SJCRH30 (cell line): ENCODE data around the gene AZGP1. TPM values are rescaled to one million over a fixed set of nuclear protein-coding genes. Genes with fewer than 3 reads are reported as not detected.
"Not testable (repeated sequence)": the region's sequence is repeated elsewhere in the genome, so short reads cannot be mapped to it uniquely, and the experiment has no call there.

Experiments used
- DNase-seq, 2 experiments: peaks; one replicate each; pipeline ENCODE4 v3.0.0-alpha.2; 2015 to 2020
- H3K27ac ChIP-seq: fragments of 250-450 bp; sonication (Bioruptor Pico); 2 replicates; pipeline ENCODE4 v1.5.1; 2020; ENCODE audit warnings: mild to moderate bottlenecking, moderate library complexity
- H3K27me3 ChIP-seq: fragments of 250-450 bp; sonication (Bioruptor Pico); 2 replicates; pipeline ENCODE4 v1.5.1; 2020; ENCODE audit warnings: mild to moderate bottlenecking, moderate library complexity
- H3K36me3 ChIP-seq: fragments of 250-450 bp; sonication (Bioruptor Pico); 2 replicates; pipeline ENCODE4 v1.5.1; 2020; ENCODE audit warnings: mild to moderate bottlenecking, moderate library complexity
- H3K4me1 ChIP-seq: fragments of 250-450 bp; sonication (Bioruptor Pico); 2 replicates; pipeline ENCODE4 v1.5.1; 2020; ENCODE audit warnings: mild to moderate bottlenecking, moderate library complexity
- H3K4me3 ChIP-seq: fragments of 250-450 bp; sonication (Bioruptor Pico); 2 replicates; pipeline ENCODE4 v1.5.1; 2020; ENCODE audit warnings: mild to moderate bottlenecking, moderate library complexity
- H3K9me3 ChIP-seq: fragments of 250-450 bp; sonication (Bioruptor Pico); replicated peaks from 2 replicates; pipeline ENCODE4 v1.5.1; 2020; ENCODE audit warnings: mild to moderate bottlenecking, moderate library complexity
- total RNA-seq: library from RNA; depleted of rRNA; stranded (reverse); fragments of >200 nt; shearing (Covaris generic); gene quantifications from 2 replicates; pipeline ENCODE4 v1.2.3, GENCODE V29; 2014; rRNA removed

AZGP1 gene
- total RNA-seq = 0.10 TPM in 1 of 2 replicates, not detected in the other

DNA sequence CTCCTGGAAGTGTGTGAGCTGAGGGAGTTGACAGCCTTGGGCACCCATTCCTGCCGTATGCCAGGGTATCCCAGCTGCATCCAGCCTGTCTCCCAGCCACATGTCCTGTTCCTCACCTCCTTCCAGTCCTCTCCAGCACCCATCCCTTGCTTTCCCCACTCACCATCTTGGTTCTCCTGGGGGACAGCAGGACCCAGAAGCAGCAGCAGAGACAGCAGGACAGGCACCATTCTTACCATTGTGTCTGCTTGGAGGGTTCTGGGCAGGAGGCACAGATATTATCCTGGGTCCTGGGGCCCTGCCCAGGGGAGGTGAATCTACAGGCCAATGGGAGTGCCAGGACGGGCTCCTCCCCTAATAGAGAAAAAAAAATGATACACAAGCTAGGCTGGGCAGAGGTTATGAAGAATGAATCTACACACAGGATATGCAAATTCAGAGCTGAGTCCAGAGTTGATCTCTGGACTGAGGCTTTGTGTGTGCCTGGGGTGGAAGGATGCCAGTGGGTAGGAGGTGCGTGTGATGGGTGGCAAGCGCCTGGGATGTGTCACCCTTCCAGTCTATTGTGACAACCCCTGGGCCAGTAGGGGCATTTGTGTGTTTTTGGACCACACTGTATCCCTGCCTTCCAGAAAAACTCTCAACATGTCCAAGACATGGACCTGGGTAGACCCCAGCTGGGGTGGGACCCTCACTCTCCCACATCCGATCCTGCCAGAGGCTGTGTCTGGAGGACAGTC lies at the start of gene AZGP1:
TSS of gene AZGP1 (minus strand) at position 250 of the 740 bp plus-strand sequence. CDS start at position 239, 11 bp downstream.
- no peak for DNase-seq
- no peak within 1 kb of the TSS for H3K27ac ChIP-seq
- H3K27me3 ChIP-seq = peaks cover 7% of the 10 kb centered on the region; the same call in 1 of the 2 replicates
- no peaks in the 10 kb centered on the region for H3K4me1 ChIP-seq
- H3K36me3 ChIP-seq = no peaks in the 10 kb centered on the region
- no peak within 1 kb of the TSS for H3K4me3 ChIP-seq
- H3K9me3 ChIP-seq = no peaks in the 10 kb centered on the region

- H3K27me3 ChIP-seq = no peaks in the 10 kb centered on the region
- no peaks in the 10 kb centered on the region for H3K4me1 ChIP-seq
- H3K4me3 ChIP-seq = no peak overlapping the region
- no peak for DNase-seq
- H3K27ac ChIP-seq = no peak overlapping the region
- peaks cover 43% of the 10 kb centered on the region for H3K36me3 ChIP-seq
- H3K9me3 ChIP-seq = no peaks in the 10 kb centered on the region
Observed at GRCh38 chr7:100024020-100024619, 48.3 kb upstream of the AZGP1 start.

DNA sequence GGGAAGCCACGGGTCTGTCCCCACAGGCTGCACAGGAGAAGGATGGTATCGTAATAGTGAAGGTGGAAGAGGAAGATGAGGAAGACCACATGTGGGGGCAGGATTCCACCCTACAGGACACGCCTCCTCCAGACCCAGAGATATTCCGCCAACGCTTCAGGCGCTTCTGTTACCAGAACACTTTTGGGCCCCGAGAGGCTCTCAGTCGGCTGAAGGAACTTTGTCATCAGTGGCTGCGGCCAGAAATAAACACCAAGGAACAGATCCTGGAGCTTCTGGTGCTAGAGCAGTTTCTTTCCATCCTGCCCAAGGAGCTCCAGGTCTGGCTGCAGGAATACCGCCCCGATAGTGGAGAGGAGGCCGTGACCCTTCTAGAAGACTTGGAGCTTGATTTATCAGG lies 47.7 kb upstream of the AZGP1 start:
- no peaks in the 10 kb centered on the region for H3K9me3 ChIP-seq
- H3K27ac ChIP-seq = no peak overlapping the region
- H3K4me1 ChIP-seq = no peaks in the 10 kb centered on the region
- no peak overlapping the region for H3K4me3 ChIP-seq
- no peaks in the 10 kb centered on the region for H3K27me3 ChIP-seq
- peaks cover 43% of the 10 kb centered on the region for H3K36me3 ChIP-seq
- DNase-seq = no peak

DNA sequence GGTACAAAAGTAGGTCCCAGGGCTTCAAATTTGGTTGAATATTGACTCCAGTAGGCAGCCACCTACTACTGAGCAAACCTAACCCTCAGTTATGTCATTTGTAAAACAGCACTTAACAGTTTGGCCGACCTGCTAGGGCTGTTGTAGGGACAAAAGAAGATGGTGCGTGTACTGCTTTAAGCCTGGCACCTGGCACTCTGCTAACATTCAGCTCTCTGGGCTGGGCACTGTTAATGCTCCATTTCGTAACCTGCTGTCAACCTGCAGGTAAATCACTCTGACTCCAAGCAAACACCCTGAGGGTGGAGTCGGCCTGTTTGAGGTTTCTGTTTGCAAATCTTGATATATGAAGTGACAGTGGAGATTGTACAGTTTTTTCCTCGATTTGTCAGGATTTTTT lies 46.8 kb upstream of the AZGP1 start:
- Histone ChIP-seq H3K4me3 (no peak overlapping the region), H3K9me3 (no peaks in the 10 kb centered on the region)

GRCh38 chr7:100021297-100021696 lies 45.5 kb upstream of the AZGP1 start:
- Histone ChIP-seq H3K36me3 (peaks cover 36% of the 10 kb centered on the region), H3K27me3 (no peaks in the 10 kb centered on the region), H3K27ac (no peak overlapping the region), H3K4me1 (peaks cover 6% of the 10 kb centered on the region), H3K4me3 (no peak overlapping the region), H3K9me3 (no peaks in the 10 kb centered on the region)
- no peak for DNase-seq

More for the DNA sequence above, 46.8 kb upstream of the AZGP1 start:
- Histone ChIP-seq H3K27me3 (no peaks in the 10 kb centered on the region), H3K4me1 (no peaks in the 10 kb centered on the region), H3K36me3 (peaks cover 46% of the 10 kb centered on the region), H3K27ac (no peak overlapping the region)
- no peak for DNase-seq

- no peak overlapping the region for H3K27ac ChIP-seq
- peaks cover 25% of the 10 kb centered on the region for H3K36me3 ChIP-seq
- no peaks in the 10 kb centered on the region for H3K9me3 ChIP-seq
- no peaks in the 10 kb centered on the region for H3K27me3 ChIP-seq
- peaks cover 9% of the 10 kb centered on the region for H3K4me1 ChIP-seq
- no peak for DNase-seq
- no peak overlapping the region for H3K4me3 ChIP-seq
Observed at GRCh38 chr7:100019908-100020307, 44.1 kb upstream of the AZGP1 start.

GRCh38 chr7:100017875-100018274 lies 42.0 kb upstream of the AZGP1 start:
- DNase-seq = no peak
- Histone ChIP-seq H3K27ac (no peak overlapping the region), H3K4me1 (peaks cover 9% of the 10 kb centered on the region)

DNA sequence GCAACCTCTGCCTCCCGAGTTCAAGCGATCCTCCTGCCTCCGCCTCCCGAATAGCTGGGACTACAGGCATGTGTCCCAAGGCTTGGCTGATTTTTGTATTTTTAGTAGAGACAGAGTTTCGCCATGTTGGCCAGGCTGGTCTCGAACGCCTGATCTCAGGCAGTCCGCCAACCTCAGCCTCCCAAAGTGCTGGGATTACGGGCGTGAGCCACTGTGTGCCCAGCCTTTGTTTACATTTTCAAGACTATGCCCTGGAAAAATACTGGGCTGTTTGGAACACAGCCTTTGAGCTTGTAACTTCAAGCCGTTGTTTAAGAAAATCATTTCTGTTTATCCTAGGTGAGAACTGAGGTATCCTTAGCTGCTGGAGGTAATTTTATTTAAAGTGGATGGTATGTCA lies 41.5 kb upstream of the AZGP1 start:
- Histone ChIP-seq H3K4me3 (no peak overlapping the region), H3K9me3 (no peaks in the 10 kb centered on the region), H3K36me3 (peaks cover 9% of the 10 kb centered on the region), H3K27ac (no peak overlapping the region), H3K4me1 (peaks cover 9% of the 10 kb centered on the region), H3K27me3 (no peaks in the 10 kb centered on the region)
- no peak for DNase-seq

More at GRCh38 chr7:100017875-100018274, 42.0 kb upstream of the AZGP1 start:
- H3K36me3 ChIP-seq = peaks cover 9% of the 10 kb centered on the region
- H3K27me3 ChIP-seq = no peaks in the 10 kb centered on the region
- H3K4me3 ChIP-seq = no peak overlapping the region
- H3K9me3 ChIP-seq = no peaks in the 10 kb centered on the region

DNA sequence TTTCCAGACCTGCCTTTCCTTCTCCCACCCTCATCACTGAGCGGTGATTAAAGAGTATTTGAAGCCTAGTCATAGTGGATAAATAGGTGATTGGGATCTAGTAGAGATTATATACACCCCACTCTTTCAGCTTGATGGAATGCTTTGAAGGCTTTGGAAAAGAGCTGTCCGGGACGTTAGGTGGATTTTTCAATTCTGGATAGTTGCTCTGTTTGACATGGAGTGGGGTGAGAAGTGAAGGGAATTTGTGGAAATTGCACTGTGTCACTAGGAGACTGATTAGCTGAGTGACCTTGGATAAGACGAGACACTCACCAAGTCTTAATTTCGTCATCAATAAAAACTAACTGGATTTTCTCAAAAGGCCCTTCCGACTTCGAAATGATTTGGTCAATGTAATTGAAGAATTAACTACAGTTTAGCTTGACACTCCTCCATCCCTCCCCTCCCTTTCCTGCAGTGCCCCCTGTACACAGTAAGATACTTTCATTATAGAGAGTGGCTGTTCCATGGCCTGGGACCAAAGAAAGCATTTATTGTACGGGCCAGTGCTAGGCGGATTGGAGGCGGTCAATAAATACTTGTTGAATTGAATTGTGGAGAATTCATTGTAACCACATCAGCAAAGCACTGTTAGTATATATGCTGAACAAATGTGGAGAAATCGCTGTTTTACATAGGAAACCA lies 40.5 kb upstream of the AZGP1 start:
- H3K4me3 ChIP-seq = peak overlapping the region; percentile 99
- no peaks in the 10 kb centered on the region for H3K9me3 ChIP-seq
- DNase-seq = no peak
- peaks cover 9% of the 10 kb centered on the region for H3K4me1 ChIP-seq
- peaks cover 7% of the 10 kb centered on the region for H3K36me3 ChIP-seq
- no peaks in the 10 kb centered on the region for H3K27me3 ChIP-seq
- peak overlapping the region; percentile 82 for H3K27ac ChIP-seq

GRCh38 chr7:100015232-100016214 lies 39.7 kb upstream of the AZGP1 start, which contains the start of gene ZKSCAN1:
Gene ZKSCAN1 (plus strand): TSS chr7:100015596. CDS start chr7:100023507, 7,911 bp downstream.
- peaks cover 9% of the 10 kb centered on the region for H3K4me1 ChIP-seq
- no peaks in the 10 kb centered on the region for H3K9me3 ChIP-seq
- DNase-seq = peak; percentile 92 to 96
- H3K4me3 ChIP-seq = peak within 1 kb of the TSS; percentile 99
- H3K27ac ChIP-seq = peak within 1 kb of the TSS; percentile 82
- 0 out of 2 replicates have a peak, but pooled peaks cover 5% of the 10 kb centered on the region for H3K36me3 ChIP-seq
- no peaks in the 10 kb centered on the region for H3K27me3 ChIP-seq

DNA sequence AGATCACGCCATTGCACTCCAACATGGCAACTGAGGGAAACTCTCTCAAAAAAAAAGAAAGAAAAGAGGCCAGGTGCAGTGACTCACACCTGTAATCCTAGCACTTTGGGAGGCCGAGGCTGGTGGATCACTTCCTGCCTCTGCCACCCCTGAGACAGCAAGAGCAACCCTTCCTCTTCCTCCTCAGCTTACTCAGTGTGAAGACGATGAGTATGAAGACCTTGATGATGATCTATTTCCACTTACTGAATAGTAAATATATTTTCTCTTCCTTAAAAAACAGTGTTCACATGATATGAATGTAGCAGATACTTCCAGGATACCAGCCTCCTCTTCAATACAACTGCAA lies 37.5 kb upstream of the AZGP1 start:
- Histone ChIP-seq H3K4me1 (peaks cover 9% of the 10 kb centered on the region), H3K27ac (no peak overlapping the region), H3K27me3 (no peaks in the 10 kb centered on the region), H3K4me3 (no peak overlapping the region), H3K36me3 (0 out of 2 replicates have a peak, but pooled peaks cover 3% of the 10 kb centered on the region), H3K9me3 (no peaks in the 10 kb centered on the region)
- no peak for DNase-seq

DNA sequence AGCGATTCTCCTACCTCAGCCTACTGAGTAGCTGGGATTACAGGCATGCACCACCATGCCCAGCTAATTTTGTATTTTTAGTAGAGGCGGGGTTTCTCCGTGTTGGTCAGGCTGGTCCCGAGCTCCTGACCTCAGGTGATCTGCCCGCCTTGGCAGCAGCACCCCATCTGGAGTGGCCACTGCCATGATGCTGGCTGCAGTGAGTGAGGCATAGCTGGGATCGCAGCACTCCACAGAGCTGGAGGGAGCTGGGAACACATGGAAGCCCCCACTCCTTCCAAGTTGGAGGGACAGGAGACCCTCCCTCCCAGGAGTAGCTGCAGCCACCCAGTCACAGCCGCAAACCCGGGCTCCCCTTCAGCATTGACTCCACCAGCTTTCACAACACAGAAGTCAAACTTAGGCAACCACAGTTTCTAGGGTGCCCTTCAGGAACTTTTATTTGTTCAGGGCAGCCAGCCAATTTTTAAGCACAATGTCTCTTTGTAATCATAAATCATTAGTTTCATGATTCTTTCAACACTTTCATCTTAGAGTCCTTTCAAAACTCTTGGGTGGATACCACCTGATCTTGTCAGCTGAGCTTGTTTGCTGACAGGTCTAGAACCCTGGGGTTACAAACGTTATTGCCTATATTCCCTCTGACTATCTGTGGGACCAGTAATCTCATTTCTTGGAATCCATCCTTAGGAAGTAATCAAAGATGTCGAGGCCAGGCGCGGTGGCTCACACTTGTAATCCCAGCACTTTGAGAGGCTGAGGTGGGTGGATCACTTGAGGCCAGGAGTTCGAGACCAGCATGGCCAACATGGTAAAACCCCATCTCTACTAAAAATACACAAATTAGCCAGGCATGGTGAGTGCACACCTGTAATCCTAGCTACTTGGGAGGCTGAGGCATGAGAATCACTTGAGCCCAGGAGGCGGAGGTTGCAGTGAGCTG lies 36.8 kb upstream of the AZGP1 start:
- not testable (repeated sequence) for DNase-seq, H3K27me3 ChIP-seq, H3K4me3 ChIP-seq, H3K9me3 ChIP-seq, H3K36me3 ChIP-seq, H3K27ac ChIP-seq, H3K4me1 ChIP-seq

GRCh38 chr7:100011516-100011915 lies 35.7 kb upstream of the AZGP1 start:
- Histone ChIP-seq H3K4me3 (no peak overlapping the region), H3K27ac (no peak overlapping the region), H3K9me3 (no peaks in the 10 kb centered on the region), H3K36me3 (no peaks in the 10 kb centered on the region), H3K4me1 (peaks cover 5% of the 10 kb centered on the region), H3K27me3 (no peaks in the 10 kb centered on the region)
- no peak for DNase-seq
